GM19351 (cell line): ENCODE data around the gene KIR3DL1.
"Not testable (repeated sequence)": the region's sequence is repeated elsewhere in the genome, so short reads cannot be mapped to it uniquely, and the experiment has no call there.

Experiments used
- ATAC-seq: cut with Tn5 transposase; IDR thresholded peaks from one replicate; pipeline ENCODE4 v1.9.1; 2021; ENCODE audit warnings: mild to moderate bottlenecking, moderate library complexity; ENCODE audit not compliant: unreplicated experiment

Gene KIR3DL1

DNA sequence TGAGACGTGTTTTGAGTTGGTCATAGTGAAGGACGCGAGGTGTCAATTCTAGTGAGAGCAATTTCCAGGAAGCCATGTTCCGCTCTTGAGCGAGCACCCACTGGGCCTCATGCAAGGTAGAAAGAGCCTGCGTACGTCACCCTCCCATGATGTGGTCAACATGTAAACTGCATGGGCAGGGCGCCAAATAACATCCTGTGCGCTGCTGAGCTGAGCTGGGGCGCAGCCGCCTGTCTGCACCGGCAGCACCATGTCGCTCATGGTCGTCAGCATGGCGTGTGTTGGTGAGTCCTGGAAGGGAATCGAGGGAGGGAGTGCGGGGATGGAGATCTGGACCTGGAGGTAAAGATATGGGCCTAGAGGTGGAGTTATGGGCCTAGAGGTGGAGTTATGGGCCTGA lies at the start of gene KIR3DL1:
KIR3DL1 (plus strand) TSS at position 218 of the 400 bp plus-strand sequence.
- ATAC-seq: not testable (repeated sequence)

GRCh38 chr19:54769646-54770045 lies 46.6 kb upstream of the KIR3DL1 start, which contains the start of gene KIR2DL1:
KIR2DL1 (plus strand) TSS chr19:54769793; CDS start chr19:54769851, 58 bp downstream.
- not testable (repeated sequence) for ATAC-seq

- not testable (repeated sequence) for ATAC-seq
Observed at GRCh38 chr19:54770511-54770910, 45.8 kb upstream of the KIR3DL1 start.

- not testable (repeated sequence) for ATAC-seq
Observed at GRCh38 chr19:54771018-54771960, 45.0 kb upstream of the KIR3DL1 start.

DNA sequence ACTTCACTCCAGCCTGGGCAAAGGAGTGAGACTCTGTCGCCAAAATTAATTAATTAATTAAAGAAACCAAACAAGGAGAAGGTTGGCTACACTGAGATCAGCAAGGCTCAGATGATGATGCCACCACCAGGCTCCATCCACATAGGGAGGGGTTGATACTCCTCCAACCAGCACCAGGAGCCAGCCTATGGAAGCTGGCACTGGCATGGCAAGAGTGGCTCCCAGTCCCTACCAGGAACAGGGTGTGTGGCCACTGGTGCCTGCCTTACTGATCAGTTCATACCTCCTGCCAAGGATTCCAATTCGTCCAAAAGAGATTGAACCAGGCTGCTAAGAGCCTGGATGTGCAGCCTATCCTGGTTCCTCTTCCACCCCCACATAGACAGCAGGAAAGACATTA lies 43.6 kb upstream of the KIR3DL1 start:
- not testable (repeated sequence) for ATAC-seq

- ATAC-seq: not testable (repeated sequence)
Observed at GRCh38 chr19:54775095-54775815, 41.0 kb upstream of the KIR3DL1 start.

DNA sequence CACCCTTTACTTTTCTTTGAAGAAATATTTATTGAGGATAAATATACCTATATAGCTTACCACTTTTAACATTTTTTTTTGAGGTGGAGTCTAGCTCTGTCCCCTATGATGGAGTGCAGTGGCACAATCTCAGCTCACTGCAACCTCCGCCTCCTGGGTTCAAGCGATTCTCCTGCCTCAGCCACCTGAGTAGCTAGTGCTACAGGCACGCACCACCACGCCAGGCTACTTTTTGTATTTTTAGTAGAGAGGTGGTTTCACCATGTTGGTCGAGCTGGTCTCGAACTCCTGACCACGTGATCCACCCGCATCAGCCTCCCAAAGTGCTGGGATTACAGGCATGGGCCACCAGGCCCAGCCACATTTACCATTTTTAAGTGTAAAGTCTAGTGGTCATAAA lies 40.4 kb upstream of the KIR3DL1 start:
- ATAC-seq: not testable (repeated sequence)

- ATAC-seq: not testable (repeated sequence)
Observed at GRCh38 chr19:54777851-54778250, 38.4 kb upstream of the KIR3DL1 start.

DNA sequence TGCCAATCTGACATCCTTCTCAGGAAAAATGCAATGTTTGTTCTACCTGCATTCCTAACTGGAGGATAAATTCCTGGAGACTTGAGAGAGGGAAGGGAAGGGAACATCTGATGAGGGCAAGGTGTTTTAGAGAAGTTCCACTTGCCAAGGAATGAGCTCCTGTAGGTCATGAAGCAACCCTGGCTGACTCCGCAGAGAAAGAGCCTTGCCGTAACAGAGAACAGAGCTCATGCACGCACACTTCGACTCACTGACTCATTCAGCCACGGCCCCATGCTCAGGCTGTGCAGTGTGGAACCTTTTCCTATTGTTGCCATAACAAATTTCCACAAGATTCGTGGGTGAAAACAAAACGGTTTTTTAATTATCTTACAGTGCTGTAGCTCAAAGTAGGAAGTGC lies 37.4 kb upstream of the KIR3DL1 start:
- not testable (repeated sequence) for ATAC-seq

- not testable (repeated sequence) for ATAC-seq
Observed at GRCh38 chr19:54782916-54783315, 33.4 kb upstream of the KIR3DL1 start.

DNA sequence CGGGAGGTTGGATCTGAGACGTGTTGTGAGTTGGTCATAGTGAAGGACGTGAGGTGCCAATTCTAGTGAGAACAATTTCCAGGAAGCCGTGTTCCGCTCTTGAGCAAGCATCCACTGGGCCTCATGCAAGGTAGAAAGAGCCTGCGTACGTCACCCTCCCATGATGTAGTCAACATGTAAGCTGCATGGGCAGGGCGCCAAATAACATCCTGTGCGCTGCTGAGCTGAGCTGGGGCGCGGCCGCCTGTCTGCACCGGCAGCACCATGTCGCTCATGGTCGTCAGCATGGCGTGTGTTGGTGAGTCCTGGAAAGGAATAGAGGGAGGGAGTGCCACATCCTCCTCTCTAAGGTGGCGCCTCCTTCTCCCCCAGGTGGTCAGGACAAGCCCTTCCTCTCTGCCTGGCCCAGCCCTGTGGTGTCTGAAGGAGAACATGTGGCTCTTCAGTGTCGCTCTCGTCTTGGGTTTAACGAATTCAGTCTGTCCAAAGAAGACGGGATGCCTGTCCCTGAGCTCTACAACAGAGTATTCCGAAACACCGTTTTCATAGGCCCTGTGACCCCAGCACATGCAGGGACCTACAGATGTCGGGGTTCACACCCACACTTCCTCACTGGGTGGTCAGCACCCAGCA lies 30.1 kb upstream of the KIR3DL1 start:
- not testable (repeated sequence) for ATAC-seq

DNA sequence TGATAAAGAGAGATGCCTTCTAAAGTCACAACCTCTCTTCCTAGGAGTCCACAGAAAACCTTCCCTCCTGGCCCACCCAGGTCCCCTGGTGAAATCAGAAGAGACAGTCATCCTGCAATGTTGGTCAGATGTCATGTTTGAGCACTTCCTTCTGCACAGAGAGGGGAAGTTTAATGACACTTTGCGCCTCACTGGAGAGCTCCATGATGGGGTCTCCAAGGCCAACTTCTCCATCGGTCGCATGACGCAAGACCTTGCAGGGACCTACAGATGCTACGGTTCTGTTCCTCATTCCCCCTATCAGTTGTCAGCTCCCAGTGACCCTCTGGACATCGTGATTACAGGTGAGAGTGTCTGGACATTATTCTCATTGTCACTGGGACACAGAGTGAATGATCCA lies 28.1 kb upstream of the KIR3DL1 start:
- ATAC-seq: not testable (repeated sequence)

GRCh38 chr19:54790711-54791110 lies 25.6 kb upstream of the KIR3DL1 start:
- no peak for ATAC-seq

- ATAC-seq: no peak
Observed at GRCh38 chr19:54791476-54791875, 24.8 kb upstream of the KIR3DL1 start.

DNA sequence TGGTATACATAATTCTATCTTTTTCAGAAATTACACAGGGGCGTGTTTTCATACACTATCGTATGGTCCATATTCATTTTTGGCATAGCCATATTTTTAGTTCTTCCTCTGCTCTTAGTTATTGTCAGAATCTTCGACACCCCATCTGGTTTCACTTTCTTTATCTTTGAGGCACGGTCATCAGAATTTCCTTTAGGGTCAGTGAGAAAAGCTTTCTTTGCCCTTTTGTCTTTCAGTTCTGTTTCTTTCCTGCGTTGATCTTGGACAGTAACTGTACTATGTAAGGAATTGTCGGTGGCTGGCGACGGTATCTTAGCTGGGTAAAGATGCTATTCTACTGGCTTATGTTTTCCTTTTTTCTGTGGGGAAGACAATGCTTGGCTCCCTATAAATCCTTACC lies 23.5 kb upstream of the KIR3DL1 start:
- ATAC-seq: no peak

GRCh38 chr19:54795758-54796157 lies 20.5 kb upstream of the KIR3DL1 start:
- no peak for ATAC-seq

- ATAC-seq: no peak
Observed at GRCh38 chr19:54803410-54803809, 12.9 kb upstream of the KIR3DL1 start, which contains the start of gene KIR2DL4. KIR2DL4 (plus strand) TSS chr19:54803610; CDS start chr19:54803652, 42 bp downstream.

DNA sequence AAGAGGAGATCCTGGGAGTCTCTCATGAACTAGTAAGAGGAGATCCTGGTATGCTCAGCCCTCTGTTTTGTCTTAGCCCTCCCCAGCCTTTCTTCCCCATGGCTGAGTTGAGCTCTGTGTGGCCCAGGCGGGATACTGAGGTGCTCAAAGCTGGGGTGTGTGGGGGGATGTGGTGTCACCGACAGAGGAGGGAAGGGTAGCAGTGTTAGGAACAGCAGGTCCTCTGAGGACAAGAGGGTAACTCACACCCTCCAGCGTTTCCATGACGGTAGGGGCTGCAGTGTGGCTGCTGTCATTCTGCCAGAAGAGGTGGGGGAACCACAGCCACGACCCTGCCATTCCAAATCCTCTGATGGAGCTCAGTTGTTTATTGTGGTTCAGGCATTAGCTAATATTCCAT lies 12.2 kb upstream of the KIR3DL1 start:
- ATAC-seq: no peak

DNA sequence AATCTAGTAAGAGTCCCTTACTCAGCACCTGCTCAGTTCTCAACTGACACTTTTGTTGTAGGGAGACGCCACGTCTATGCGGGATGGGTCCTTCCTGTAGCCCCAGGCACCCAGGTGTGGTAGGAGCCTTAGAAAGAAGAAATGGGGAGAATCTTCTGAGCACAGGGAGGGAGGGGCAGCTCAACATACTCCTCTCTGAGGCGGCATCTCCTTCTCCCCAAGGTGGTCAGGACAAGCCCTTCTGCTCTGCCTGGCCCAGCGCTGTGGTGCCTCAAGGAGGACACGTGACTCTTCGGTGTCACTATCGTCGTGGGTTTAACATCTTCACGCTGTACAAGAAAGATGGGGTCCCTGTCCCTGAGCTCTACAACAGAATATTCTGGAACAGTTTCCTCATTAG lies 11.7 kb upstream of the KIR3DL1 start:
- ATAC-seq: no peak

DNA sequence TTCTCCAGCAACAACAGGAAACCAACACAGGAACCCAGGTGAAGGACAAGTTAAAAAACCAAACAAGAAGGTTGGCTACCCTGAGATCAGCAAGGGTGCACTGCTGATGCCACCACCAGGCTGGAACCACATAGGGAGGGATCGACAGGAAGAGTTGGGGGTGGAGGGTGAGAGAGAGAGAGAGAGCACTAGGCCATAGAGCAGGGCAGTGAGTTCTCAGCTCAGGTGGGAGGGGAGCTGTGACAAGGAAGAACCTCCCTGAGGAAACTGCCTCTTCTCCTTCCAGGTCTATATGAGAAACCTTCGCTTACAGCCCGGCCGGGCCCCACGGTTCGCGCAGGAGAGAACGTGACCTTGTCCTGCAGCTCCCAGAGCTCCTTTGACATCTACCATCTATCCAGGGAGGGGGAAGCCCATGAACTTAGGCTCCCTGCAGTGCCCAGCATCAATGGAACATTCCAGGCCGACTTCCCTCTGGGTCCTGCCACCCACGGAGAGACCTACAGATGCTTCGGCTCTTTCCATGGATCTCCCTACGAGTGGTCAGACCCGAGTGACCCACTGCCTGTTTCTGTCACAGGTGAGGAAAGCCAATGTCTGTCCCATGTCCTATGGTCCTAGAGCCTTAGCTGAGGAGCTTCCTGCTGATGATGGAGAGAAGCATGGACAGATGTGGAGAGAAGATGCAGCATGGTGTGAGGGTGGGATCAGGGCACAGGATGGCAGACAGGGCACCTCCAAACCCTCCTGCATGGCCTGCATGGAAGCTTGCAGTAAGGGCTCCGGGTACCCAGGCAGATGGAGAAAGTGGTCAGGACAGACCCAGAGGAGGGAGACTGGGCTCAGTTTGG lies 10.4 kb upstream of the KIR3DL1 start:
- ATAC-seq: no peak
